Measurements from ENCODE around the gene KISS1R. TPM values are rescaled to one million over a fixed set of nuclear protein-coding genes. Genes with fewer than 3 reads are reported as not detected.
A peak's percentile ranks its signal among the peaks of the same experiment; 100 is the strongest.
"Not testable (repeated sequence)": the region's sequence is repeated elsewhere in the genome, so short reads cannot be mapped to it uniquely, and the experiment has no call there.

The KISS1R gene
- polyA plus RNA-seq, 3 donors: 0.94 to 1.3 (median 0.98) TPM

GRCh38 chr19:952680-953444 lies 35.7 kb downstream of the KISS1R start:
- DNase-seq: no peak

DNA sequence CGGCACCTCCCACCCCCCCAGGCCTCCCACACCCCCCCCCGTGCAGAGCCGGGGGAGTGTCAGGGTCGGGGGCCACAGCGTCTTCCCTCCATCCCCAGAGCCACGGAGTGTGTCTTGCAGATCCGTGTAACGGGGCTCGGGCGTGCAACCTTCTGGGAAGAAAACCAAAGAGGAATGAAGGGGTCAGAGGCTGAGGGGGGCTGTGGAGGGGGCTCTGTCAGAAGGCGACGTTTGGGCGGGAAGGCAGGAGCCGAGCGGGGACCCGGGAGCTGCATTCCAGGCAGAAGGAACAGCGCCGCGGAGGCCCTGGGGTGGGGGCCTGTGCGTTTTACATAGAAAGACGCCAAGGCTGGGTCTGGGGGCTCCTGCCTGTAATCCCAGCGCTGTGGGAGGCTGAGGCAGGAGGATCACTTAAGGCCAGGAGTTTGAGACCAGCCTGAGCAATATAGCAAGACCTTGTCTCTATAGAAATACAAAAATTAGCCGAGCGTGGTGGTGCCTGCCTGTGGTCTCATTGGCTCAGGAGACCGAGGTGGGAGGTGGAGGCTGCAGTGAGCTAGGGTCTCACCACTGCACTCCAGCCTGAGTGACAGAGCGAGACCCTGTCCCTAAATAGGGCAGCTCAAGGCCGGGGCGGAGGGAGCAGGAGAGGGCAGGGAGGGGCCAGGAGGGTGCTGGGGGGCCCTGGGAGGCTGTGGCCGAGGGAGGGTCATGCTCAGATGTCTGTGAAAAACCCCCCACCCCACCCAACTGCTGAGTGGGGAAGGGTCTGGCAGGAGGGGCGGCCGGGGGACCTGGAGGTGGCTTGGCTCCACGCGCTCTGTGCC lies 36.5 kb downstream of the KISS1R start:
- no peak for DNase-seq

GRCh38 chr19:954272-954671 lies 37.1 kb downstream of the KISS1R start:
- DNase-seq: no peak

- peak; percentile 81 for DNase-seq
These were observed 37.8 kb downstream of the KISS1R start for GRCh38 chr19:954672-955494.

- peak; percentile 77 for DNase-seq
These were observed 39.0 kb downstream of the KISS1R start for GRCh38 chr19:955803-956765.

DNA sequence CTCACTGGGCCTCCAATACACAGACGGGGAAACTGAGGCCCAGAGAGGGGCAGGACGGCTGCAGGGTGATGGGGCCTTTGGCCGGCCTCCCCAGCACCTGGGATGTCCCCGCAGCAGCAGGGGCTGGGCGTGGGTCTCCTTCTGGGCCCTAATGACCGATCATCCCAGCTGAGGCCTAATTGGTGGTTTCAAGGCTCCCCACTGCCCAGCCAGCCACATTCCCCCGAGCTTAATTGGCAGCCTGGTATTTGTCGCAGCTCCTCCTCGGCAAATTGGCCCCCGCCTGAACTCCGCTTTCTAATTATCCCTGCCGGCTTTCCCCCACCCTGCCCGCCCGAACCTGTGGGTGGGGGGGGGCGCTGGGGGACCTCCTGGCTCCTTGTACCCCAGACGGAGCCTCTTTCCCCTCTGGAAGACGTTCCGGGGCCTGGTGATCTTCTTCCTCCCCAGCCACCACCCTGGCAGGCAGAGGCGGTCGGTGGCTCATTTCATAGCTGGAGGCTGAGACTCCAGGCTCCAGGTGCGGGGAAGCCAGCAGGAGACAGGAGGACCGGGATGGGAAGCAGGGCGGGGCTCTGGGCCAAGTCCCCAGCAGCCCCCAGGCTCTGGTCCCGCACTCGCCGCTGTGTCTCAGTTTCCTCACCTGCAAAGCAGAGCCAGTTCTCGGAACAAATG lies 39.8 kb downstream of the KISS1R start:
- peak; percentile 78 for DNase-seq

- DNase-seq: not testable (repeated sequence)
These were observed 40.4 kb downstream of the KISS1R start for GRCh38 chr19:957578-957977.

- no peak for DNase-seq
These were observed 42.1 kb downstream of the KISS1R start for GRCh38 chr19:958967-959855.

DNA sequence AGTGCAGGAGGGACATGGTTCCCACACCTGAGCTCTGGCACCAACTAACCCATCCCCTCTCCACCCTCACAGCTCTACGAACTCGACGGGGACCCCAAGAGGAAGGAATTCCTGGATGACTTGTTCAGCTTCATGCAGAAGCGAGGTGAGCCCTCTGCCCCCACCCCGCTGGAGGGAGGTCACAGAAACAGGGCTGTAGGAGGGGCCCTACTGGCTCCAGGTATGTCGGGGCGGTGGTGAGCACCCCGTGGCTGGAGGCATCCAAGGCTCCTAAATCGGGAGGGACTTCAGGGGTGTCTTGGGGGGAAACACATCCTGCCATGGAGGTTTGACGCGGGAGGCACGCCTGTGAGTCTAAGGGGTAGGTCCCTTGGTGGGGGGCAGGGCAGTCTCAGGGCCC lies 42.9 kb downstream of the KISS1R start:
- DNase-seq: no peak

GRCh38 chr19:960601-960938 lies 43.4 kb downstream of the KISS1R start:
- DNase-seq: no peak

DNA sequence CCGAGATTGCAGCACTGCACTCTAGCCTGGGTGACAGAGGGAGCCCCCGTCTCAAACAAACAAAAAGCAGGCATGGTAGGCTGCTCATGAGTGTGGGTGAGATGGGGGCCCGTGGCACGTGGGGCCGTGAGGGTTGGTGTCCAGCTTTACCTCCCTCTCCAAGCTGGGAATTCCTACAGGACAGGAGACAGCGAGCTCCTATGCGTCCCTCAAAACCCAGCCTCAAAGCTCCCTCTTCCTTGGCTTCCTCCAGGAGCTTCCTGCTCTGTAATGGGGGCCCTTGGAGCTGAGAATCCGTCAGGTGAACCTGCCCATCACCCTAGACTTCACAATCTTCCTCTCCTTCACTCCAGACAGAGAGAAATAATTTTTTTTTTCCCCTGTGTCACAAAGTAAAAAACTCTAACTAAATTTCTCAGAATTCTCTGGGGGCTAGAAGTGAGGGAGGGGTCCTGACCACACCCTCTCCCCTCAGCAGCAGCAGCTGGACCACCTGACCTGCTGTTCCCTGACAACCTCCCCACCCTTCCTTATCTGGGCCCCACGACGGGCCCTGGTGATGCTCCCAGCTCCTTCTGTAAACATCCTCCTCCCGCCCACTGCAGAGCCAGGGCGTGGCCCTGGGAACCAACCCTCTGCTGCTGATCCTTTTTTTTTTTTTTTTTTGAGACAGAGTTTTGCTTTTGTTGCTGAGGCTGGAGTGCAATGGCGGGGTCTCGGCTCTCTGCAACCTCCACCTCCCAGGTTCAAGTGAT lies 44.9 kb downstream of the KISS1R start:
- no peak for DNase-seq

DNA sequence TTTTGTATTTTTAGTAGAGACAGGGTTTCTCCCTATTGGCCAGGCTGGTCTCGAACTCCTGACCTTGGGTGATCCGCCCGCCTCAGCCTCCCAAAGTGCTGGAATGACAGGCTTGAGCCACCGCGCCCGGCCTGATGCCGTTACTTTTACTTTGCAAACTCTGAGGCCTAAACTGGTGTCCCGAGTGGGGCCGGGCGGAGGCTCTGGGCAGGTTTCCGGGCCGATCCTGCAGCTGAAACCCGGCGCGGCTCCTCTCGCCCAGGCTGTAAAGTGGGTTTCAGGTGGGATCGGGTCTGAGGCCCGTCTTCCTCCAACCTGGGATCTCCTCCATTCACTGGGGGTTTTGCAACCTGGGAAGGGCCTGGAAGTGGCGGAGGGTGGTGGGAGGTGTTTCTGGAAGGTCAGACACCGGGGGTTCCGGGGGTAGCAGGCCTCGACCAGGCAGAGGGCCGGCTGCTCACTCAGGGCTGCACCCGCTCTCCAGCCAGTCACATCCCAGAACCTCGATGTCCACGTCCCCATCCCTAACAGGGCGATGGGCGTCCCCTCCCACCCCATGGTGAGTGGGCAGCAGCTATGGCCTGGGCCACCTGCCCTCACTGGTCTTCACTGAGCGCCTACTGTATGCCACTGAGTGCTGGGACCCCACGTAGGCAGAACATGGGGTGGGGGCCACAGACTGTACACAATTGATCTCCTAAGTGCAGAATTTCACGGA lies 45.7 kb downstream of the KISS1R start:
- DNase-seq: no peak

DNA sequence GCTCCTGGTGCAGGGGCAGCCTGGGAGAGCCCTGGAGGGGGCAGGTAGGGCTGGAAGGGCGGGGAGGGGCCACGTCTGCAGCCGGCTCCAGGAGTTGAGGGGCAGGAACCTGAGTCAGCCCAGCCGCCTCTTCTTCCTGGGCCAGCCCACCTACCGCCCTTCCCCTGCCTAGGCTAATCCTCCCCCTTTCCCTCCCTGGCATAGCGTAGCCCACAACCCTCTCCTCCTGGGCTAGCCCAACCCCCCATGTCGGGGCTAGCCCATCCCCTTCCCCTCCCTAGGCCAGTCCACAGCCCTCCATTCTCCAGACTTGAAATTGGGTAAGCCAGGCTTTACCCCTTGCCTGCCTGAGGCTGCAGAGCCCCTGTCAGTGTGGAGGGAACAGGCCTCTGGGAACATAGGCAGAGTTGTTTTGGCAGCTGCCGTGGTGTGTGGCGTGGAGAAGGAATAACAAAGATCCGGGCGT lies 46.4 kb downstream of the KISS1R start:
- no peak for DNase-seq

DNA sequence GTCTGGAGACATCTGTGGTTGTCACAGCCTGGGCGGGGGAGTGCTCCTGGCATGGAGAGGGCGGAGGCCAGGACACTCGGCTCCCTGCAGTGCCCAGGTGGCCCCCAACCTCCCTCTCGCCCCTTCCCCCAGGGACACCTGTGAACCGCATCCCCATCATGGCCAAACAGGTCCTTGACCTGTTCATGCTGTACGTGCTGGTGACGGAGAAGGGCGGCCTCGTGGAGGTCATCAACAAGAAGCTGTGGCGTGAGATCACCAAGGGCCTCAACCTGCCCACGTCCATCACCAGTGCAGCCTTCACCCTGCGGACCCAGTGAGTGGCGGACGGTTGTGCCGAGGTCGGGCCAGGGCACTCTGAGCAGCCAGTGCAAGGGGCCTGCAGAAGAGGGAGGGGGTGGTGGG lies 47.0 kb downstream of the KISS1R start:
- DNase-seq: no peak

GRCh38 chr19:964761-965694 lies 47.9 kb downstream of the KISS1R start:
- DNase-seq: no peak

DNA sequence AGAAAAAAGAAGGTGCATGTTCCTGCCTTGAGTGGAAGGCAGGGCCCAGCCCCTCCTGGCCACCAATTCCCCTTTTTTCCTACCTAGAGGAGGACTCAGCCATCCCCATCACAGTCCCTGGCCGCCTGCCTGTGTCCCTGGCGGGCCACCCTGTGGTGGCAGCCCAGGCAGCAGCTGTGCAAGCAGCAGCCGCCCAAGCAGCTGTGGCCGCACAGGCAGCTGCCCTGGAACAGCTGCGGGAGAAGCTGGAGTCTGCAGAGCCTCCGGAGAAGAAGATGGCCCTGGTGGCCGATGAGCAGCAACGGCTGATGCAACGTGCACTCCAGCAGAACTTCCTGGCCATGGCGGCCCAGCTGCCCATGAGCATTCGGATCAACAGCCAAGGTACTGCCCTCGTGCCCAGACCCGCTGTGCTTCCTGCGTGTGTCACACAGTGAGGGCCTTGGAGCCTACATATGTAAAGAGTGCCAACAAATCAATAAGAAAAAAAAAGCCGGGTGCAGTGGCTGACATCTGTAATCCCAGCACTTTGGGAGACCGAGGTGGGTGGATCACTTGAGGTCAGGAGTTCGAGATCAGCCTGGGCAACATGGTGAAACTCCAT lies 49.5 kb downstream of the KISS1R start:
- no peak for DNase-seq
